NCI-H82 treated with DMSO at 0.1 percent for 48 hours (cell line): Measurements from ENCODE around the gene STUM.
"Not testable (repeated sequence)": the region's sequence is repeated elsewhere in the genome, so short reads cannot be mapped to it uniquely, and the experiment has no call there.

ENCODE experiments used
- DNase-seq: peaks from one replicate; lab custom pipeline; 2025; ENCODE audit not compliant: unreplicated experiment; lab: John Stamatoyannopoulos, UW

The STUM gene

GRCh38 chr1:226548256-226549093 is at the start of gene STUM:
Gene STUM, plus strand, starts transcription at chr1:226548764. Its CDS starts 141 bp downstream, at chr1:226548905.
- DNase-seq: no peak

- DNase-seq: not testable (repeated sequence)
Measured at GRCh38 chr1:226499699-226500098, 48.9 kb upstream of the STUM start.

GRCh38 chr1:226506021-226506420 is 42.5 kb upstream of the STUM start:
- no peak for DNase-seq

- DNase-seq: no peak
Measured at GRCh38 chr1:226506921-226507320, 41.6 kb upstream of the STUM start.

- DNase-seq: no peak
Measured at GRCh38 chr1:226510453-226510852, 38.1 kb upstream of the STUM start.

- DNase-seq: no peak
Measured at GRCh38 chr1:226511296-226511695, 37.3 kb upstream of the STUM start.

- no peak for DNase-seq
Measured at GRCh38 chr1:226512076-226512728, 36.4 kb upstream of the STUM start.

GRCh38 chr1:226518375-226518774 is 30.2 kb upstream of the STUM start:
- DNase-seq: no peak

GRCh38 chr1:226519135-226519534 is 29.4 kb upstream of the STUM start:
- no peak for DNase-seq

- no peak for DNase-seq
Measured at GRCh38 chr1:226519716-226520598, 28.6 kb upstream of the STUM start.

GRCh38 chr1:226520640-226521355 is 27.8 kb upstream of the STUM start:
- no peak for DNase-seq

GRCh38 chr1:226523646-226524406 is 24.7 kb upstream of the STUM start:
- no peak for DNase-seq

- no peak for DNase-seq
Measured at GRCh38 chr1:226524547-226524946, 24.0 kb upstream of the STUM start.

- DNase-seq: no peak
Measured at GRCh38 chr1:226525750-226526149, 22.8 kb upstream of the STUM start.

GRCh38 chr1:226526801-226527595 is 21.6 kb upstream of the STUM start:
- DNase-seq: no peak

GRCh38 chr1:226529891-226530290 is 18.7 kb upstream of the STUM start:
- no peak for DNase-seq

GRCh38 chr1:226530591-226530990 is 18.0 kb upstream of the STUM start:
- DNase-seq: no peak

GRCh38 chr1:226531360-226532093 is 17.0 kb upstream of the STUM start:
- DNase-seq: no peak

- no peak for DNase-seq
Measured at GRCh38 chr1:226532553-226532952, 16.0 kb upstream of the STUM start.
